ENCODE data around the gene NSMF. TPM values are rescaled to one million over a fixed set of nuclear protein-coding genes. Genes with fewer than 3 reads are reported as not detected.

NSMF gene
- total RNA-seq, 5 donors from 2014 or later (not counting 1 experiment from before 2014, with no cell fraction given): 40.5 to 89.5 (median 51.7) TPM

DNA sequence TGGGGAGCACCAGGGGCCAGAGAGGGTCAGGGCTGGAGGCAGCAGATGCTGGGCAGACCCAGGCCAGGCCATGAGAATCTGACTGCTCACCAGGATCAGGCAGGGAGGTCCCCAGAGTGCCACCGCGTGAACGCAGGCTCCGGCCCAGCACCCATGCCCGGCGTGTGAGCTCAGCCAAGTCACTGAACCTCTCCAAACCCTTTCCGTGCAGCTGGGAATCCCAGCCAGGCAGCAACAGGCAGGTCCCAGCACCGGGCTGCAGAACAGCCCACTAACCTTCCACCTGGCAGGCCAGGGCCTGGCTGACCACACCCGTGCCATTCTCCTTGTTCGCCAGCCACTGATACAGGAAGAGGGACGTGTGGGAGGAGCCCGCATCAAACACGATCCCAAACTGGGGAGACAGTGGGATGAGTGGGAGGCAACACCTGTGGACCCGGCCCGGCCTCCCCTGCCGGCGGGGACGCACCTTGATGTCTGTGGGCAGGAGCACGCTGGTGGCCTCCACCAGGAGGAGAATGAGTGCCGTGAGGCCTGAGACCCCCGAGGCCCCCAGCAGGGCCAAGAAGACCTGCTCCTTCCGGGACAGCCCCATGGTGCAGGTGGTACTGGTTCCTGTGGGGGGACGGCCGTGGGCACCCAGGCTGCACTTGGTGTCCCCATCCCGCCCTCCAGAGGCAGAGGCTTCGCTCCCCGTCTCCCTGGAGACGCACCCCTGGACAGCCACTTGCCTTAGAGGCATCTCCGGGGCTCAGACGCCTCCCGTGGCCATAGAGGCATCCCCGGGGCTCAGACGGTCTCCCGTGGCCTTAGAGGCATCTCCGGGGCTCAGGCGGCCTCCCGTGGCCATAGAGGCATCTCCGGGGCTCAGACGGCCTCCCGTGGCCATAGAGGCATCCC lies 21.2 kb downstream of the NSMF start:
- peaks cover 5 to 12% of the 10 kb centered on the region in 2 donors for H3K27me3 Mint-ChIP-seq
- ATAC-seq (replicated peaks in 1 of 4) (no peak), DNase-seq (no peak)
- no peaks in the 10 kb centered on the region for H3K9me3 ChIP-seq
- H3K9me3 Mint-ChIP-seq: no peaks in the 10 kb centered on the region
- H3K36me3 ChIP-seq (ENCODE audit: control insufficient read depth in 2 of 2, extremely low read depth in 1 of 2, insufficient read depth in 1 of 2, low read length in 1 of 2): no peaks in the 10 kb centered on the region
- no peaks in the 10 kb centered on the region for H3K36me3 Mint-ChIP-seq
- H3K4me1 Mint-ChIP-seq: peaks cover 3 to 6% (median 3%) of the 10 kb centered on the region in 3 donors
- WGBS (ENCODE audit: insufficient coverage): 88% methylated on average over 38 of the region's 40 CpGs
- peaks cover 0 to 46% of the 10 kb centered on the region in 2 experiments for H3K27me3 ChIP-seq (replicated peaks in 1 of 2; ENCODE audit: control insufficient read depth in 2 of 2, extremely low read depth in 1 of 2, insufficient read depth in 2 of 2, low read length in 1 of 2)
- H3K4me3 ChIP-seq (ENCODE audit: control insufficient read depth in 1 of 2, extremely low read depth in 1 of 2, low read length in 1 of 2): no peak overlapping the region
- ChIA-PET CTCF (no interaction called here), POLR2A (no interaction called here)
- no peak overlapping the region for H3K4me3 Mint-ChIP-seq
- no peak overlapping the region for H3K27ac ChIP-seq (ENCODE audit: low read length)
- no peak overlapping the region for H3K27ac Mint-ChIP-seq
- peaks cover 0 to 8% of the 10 kb centered on the region in 2 experiments for H3K4me1 ChIP-seq (ENCODE audit: control insufficient read depth in 1 of 2, extremely low read depth in 1 of 2, insufficient read depth in 2 of 2, low read length in 2 of 2)

DNA sequence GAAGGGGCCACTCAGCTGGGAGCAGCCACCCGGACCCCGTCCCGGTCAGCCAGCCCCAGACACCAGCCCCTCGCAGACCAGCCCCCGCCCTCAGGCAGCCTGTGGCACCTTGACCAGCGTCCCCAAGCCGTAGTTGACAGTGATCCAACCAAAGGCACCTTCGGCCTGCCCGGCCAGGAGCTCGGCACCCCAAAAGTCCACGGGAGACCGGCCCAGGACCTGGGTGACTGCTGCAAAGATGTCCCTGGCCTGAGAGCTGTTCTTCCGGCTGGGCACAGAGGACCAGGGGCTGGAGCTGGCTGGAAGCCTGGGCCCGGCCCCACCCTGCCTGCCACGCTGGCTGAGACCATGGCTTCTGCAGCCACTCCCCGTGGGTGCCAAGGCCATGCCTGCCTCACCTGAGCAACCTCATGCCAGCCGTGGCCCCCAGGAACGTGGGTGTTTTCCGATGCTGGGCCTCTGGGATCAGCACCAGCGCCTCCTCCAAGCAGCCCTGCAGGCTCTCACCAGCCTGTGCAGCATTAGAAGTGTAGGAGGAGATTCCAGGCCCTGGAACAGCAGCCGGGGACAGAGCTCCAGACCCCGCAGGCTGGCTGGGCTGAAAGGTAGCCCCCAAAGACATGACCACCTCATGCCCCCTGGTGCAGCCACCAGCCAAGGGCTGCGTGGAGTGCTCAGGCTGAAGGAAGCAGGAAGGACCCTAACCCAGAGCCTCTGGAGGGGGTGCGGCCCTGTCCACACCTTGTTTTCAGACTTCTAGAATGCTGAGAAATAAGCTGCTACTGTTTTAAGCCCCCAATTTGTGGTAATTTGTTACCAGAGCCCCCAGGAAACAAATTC lies 22.2 kb downstream of the NSMF start:
- no peaks in the 10 kb centered on the region for H3K36me3 ChIP-seq (ENCODE audit: control insufficient read depth in 2 of 2, extremely low read depth in 1 of 2, insufficient read depth in 1 of 2, low read length in 1 of 2)
- H3K4me3 Mint-ChIP-seq: no peak overlapping the region
- no peaks in the 10 kb centered on the region for H3K9me3 ChIP-seq
- H3K4me1 Mint-ChIP-seq: peaks cover 2 to 4% (median 2%) of the 10 kb centered on the region in 3 donors
- no peaks in the 10 kb centered on the region for H3K36me3 Mint-ChIP-seq
- H3K27ac Mint-ChIP-seq: no peak overlapping the region
- ChIA-PET POLR2A (no interaction called here), CTCF (no interaction called here)
- DNase-seq (no peak), ATAC-seq (replicated peaks in 1 of 4) (no peak)
- no peak overlapping the region for H3K27ac ChIP-seq (ENCODE audit: low read length)
- H3K4me1 ChIP-seq (ENCODE audit: control insufficient read depth in 1 of 2, extremely low read depth in 1 of 2, insufficient read depth in 2 of 2, low read length in 2 of 2): peaks cover 0 to 8% of the 10 kb centered on the region in 2 experiments
- 87% methylated on average over 21 of the region's 24 CpGs for WGBS (ENCODE audit: insufficient coverage)
- no peak overlapping the region for H3K4me3 ChIP-seq (ENCODE audit: control insufficient read depth in 1 of 2, extremely low read depth in 1 of 2, low read length in 1 of 2)
- peaks cover 3 to 9% of the 10 kb centered on the region in 2 donors for H3K27me3 Mint-ChIP-seq
- peaks cover 0 to 41% of the 10 kb centered on the region in 2 experiments for H3K27me3 ChIP-seq (replicated peaks in 1 of 2; ENCODE audit: control insufficient read depth in 2 of 2, extremely low read depth in 1 of 2, insufficient read depth in 2 of 2, low read length in 1 of 2)
- no peaks in the 10 kb centered on the region for H3K9me3 Mint-ChIP-seq

DNA sequence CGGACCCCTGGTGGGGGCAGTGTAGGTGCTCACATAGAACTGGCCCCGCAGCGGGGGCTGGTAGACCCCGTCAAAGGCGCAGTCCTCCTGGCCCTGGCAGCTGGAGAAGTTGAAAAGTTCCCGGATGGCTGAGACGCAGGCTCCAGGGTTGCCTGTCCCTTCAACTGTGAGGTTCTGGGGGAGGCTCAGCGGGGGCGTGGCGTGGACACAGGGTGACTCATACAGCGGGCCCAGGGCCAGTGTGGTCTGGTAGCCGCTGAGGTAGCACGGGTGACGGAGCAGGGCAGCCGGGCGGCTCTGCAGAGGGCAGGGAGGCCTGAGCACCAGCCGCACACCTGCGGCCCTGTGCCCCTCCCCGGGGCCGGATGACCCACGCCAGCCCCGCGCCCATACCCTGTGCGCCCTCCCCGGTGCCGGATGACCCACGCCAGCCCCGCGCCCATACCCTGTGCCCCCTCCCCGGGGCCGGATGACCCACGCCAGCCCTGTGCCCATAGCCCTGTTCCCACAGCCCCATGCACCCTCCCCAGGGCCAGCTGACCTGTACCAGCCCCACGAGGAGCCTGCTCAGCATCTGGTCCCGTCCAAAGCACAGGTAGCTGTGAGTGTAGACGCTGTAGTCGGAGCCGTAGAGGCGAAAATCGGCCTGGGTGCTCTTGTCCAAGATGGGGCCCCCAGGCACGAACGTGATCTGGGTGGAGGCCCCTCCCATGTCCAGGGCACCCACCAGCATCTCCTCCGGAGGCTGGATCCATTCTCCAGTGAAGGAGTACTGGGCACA lies 23.0 kb downstream of the NSMF start:
- no peak overlapping the region for H3K4me3 ChIP-seq (ENCODE audit: control insufficient read depth in 1 of 2, extremely low read depth in 1 of 2, low read length in 1 of 2)
- ChIA-PET CTCF (no interaction called here), POLR2A (no interaction called here)
- DNase-seq (no peak), ATAC-seq (replicated peaks in 1 of 4) (no peak)
- peaks cover 0 to 5% of the 10 kb centered on the region in 2 experiments for H3K4me1 ChIP-seq (ENCODE audit: control insufficient read depth in 1 of 2, extremely low read depth in 1 of 2, insufficient read depth in 2 of 2, low read length in 2 of 2)
- Mint-ChIP-seq H3K27me3 (peaks cover 0 to 7% of the 10 kb centered on the region in 2 donors), H3K9me3 (no peaks in the 10 kb centered on the region), H3K4me3 (no peak overlapping the region), H3K27ac (no peak overlapping the region), H3K4me1 (no peaks in the 10 kb centered on the region), H3K36me3 (no peaks in the 10 kb centered on the region)
- no peak overlapping the region for H3K27ac ChIP-seq (ENCODE audit: low read length)
- H3K36me3 ChIP-seq (ENCODE audit: control insufficient read depth in 2 of 2, extremely low read depth in 1 of 2, insufficient read depth in 1 of 2, low read length in 1 of 2): no peaks in the 10 kb centered on the region
- H3K9me3 ChIP-seq: no peaks in the 10 kb centered on the region
- peaks cover 0 to 37% of the 10 kb centered on the region in 2 experiments for H3K27me3 ChIP-seq (replicated peaks in 1 of 2; ENCODE audit: control insufficient read depth in 2 of 2, extremely low read depth in 1 of 2, insufficient read depth in 2 of 2, low read length in 1 of 2)
- WGBS (ENCODE audit: insufficient coverage): 85% methylated on average over 38 of the region's 42 CpGs

DNA sequence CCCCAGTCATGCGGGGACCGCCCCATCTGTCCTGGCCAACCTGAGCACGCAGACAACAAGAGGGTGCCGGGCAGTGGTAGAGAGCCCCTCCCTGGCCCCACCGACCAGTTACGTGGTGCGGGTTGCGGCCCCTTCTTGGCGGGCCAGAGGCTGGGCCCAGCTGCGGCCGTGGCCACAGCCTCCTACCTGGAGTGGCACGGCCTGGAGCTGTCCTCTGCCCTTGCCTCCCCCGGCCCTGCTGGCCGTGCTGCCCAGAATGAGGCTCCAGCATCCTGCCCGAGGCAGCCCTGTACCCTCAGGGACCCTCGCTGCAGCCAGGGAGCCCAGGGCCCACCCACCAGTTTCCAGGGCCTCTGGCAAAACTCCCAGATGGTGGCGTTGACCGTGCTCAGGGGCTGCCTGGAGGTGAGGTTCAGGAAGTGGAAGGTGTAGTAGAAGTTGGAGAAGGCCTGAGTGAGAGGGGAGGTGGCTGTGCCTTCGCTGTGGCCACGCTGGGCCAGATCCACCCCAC lies 23.7 kb downstream of the NSMF start:
- no peaks in the 10 kb centered on the region for H3K4me1 Mint-ChIP-seq
- no peak overlapping the region for H3K27ac Mint-ChIP-seq
- ATAC-seq (replicated peaks in 1 of 4) (no peak), DNase-seq (no peak)
- ChIA-PET CTCF (no interaction called here), POLR2A (no interaction called here)
- Histone ChIP-seq H3K9me3 (no peaks in the 10 kb centered on the region), H3K4me3 (ENCODE audit: control insufficient read depth in 1 of 2, extremely low read depth in 1 of 2, low read length in 1 of 2) (no peak overlapping the region), H3K27me3 (replicated peaks in 1 of 2; ENCODE audit: control insufficient read depth in 2 of 2, extremely low read depth in 1 of 2, insufficient read depth in 2 of 2, low read length in 1 of 2) (peaks cover 0 to 35% of the 10 kb centered on the region in 2 experiments), H3K27ac (ENCODE audit: low read length) (no peak overlapping the region), H3K36me3 (ENCODE audit: control insufficient read depth in 2 of 2, extremely low read depth in 1 of 2, insufficient read depth in 1 of 2, low read length in 1 of 2) (no peaks in the 10 kb centered on the region), H3K4me1 (ENCODE audit: control insufficient read depth in 1 of 2, extremely low read depth in 1 of 2, insufficient read depth in 2 of 2, low read length in 2 of 2) (peaks cover 0 to 3% of the 10 kb centered on the region in 2 experiments)
- H3K9me3 Mint-ChIP-seq: no peaks in the 10 kb centered on the region
- H3K4me3 Mint-ChIP-seq: no peak overlapping the region
- 73% methylated on average over 19 of the region's 20 CpGs for WGBS (ENCODE audit: insufficient coverage)
- no peaks in the 10 kb centered on the region for H3K36me3 Mint-ChIP-seq
- H3K27me3 Mint-ChIP-seq: peaks cover 0 to 7% of the 10 kb centered on the region in 2 donors

DNA sequence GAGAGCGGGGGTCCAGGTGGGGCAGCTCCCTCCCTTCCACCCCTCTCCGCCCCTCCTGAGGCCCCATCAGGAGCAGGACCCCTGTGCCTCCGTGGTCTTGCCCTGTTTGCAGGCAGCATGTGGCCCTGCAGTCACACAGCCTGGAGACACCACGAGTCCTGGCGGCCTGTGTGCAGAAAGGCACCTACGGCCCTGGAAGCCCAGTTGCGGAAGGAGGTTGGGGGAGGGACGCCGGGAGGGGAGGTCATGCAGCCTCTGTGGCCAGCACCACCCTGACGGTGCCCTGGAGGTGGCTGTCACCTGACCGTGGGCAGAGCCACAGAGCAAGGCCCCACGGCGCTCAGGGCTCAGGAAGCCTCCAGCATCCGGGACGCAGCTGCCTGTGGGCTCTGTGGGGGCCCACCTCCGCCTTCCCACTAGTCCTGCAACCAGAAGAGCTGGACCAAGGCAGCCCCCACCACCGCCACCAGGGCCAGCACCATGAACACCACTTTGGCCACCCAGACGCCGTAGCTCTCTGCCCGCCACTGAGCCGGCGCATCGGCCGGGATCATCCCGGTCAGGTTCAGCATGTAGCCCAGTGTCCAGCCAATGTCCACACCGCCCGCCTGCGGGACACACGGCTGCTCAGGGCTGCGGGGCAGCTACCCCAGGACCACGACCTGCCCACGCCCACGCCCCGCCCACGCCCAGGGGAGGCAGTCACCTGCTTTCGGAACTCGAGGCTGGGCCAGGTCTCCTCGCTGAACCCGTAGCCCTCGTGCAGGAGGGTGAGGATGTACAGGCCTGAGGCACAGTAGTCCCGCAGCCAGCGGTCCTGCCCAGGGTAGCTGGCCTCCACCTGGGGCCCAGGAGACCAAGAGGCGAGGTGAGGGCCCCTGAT lies 24.4 kb downstream of the NSMF start:
- DNase-seq (no peak), ATAC-seq (replicated peaks in 1 of 4) (no peak)
- WGBS (ENCODE audit: insufficient coverage): 64% methylated on average over 41 of the region's 43 CpGs
- Mint-ChIP-seq H3K27ac (no peak overlapping the region), H3K36me3 (no peaks in the 10 kb centered on the region), H3K4me1 (no peaks in the 10 kb centered on the region), H3K4me3 (no peak overlapping the region), H3K27me3 (peaks cover 0 to 7% of the 10 kb centered on the region in 2 donors), H3K9me3 (no peaks in the 10 kb centered on the region)
- ChIA-PET POLR2A (no interaction called here), CTCF (no interaction called here)
- H3K27me3 ChIP-seq (replicated peaks in 1 of 2; ENCODE audit: control insufficient read depth in 2 of 2, extremely low read depth in 1 of 2, insufficient read depth in 2 of 2, low read length in 1 of 2): peaks cover 0 to 32% of the 10 kb centered on the region in 2 experiments
- no peaks in the 10 kb centered on the region for H3K36me3 ChIP-seq (ENCODE audit: control insufficient read depth in 2 of 2, extremely low read depth in 1 of 2, insufficient read depth in 1 of 2, low read length in 1 of 2)
- H3K9me3 ChIP-seq: no peaks in the 10 kb centered on the region
- no peak overlapping the region for H3K4me3 ChIP-seq (ENCODE audit: control insufficient read depth in 1 of 2, extremely low read depth in 1 of 2, low read length in 1 of 2)
- no peak overlapping the region for H3K27ac ChIP-seq (ENCODE audit: low read length)
- peaks cover 0 to 3% of the 10 kb centered on the region in 2 experiments for H3K4me1 ChIP-seq (ENCODE audit: control insufficient read depth in 1 of 2, extremely low read depth in 1 of 2, insufficient read depth in 2 of 2, low read length in 2 of 2)
